Dermis microvascular lymphatic vessel endothelial cell (primary cell): ENCODE data around the gene IQGAP2. TPM values are rescaled to one million over a fixed set of nuclear protein-coding genes. Genes with fewer than 3 reads are reported as not detected.
"Not testable (repeated sequence)": the region's sequence is repeated elsewhere in the genome, so short reads cannot be mapped to it uniquely, and the experiment has no call there.

Source experiments
- DNase-seq, 2 donors: peaks; one replicate each; pipeline versions ENCODE4 v3.0.0 to v3.0.0-alpha.2; 2010; ENCODE audit warnings: low read depth in 2 of 2
- total RNA-seq: library from RNA; depleted of rRNA; stranded (reverse); fragments of >200 nt; gene quantifications from 2 replicates; pipeline ENCODE4 v1.2.1, GENCODE V29; 2014

Gene IQGAP2, protein sequence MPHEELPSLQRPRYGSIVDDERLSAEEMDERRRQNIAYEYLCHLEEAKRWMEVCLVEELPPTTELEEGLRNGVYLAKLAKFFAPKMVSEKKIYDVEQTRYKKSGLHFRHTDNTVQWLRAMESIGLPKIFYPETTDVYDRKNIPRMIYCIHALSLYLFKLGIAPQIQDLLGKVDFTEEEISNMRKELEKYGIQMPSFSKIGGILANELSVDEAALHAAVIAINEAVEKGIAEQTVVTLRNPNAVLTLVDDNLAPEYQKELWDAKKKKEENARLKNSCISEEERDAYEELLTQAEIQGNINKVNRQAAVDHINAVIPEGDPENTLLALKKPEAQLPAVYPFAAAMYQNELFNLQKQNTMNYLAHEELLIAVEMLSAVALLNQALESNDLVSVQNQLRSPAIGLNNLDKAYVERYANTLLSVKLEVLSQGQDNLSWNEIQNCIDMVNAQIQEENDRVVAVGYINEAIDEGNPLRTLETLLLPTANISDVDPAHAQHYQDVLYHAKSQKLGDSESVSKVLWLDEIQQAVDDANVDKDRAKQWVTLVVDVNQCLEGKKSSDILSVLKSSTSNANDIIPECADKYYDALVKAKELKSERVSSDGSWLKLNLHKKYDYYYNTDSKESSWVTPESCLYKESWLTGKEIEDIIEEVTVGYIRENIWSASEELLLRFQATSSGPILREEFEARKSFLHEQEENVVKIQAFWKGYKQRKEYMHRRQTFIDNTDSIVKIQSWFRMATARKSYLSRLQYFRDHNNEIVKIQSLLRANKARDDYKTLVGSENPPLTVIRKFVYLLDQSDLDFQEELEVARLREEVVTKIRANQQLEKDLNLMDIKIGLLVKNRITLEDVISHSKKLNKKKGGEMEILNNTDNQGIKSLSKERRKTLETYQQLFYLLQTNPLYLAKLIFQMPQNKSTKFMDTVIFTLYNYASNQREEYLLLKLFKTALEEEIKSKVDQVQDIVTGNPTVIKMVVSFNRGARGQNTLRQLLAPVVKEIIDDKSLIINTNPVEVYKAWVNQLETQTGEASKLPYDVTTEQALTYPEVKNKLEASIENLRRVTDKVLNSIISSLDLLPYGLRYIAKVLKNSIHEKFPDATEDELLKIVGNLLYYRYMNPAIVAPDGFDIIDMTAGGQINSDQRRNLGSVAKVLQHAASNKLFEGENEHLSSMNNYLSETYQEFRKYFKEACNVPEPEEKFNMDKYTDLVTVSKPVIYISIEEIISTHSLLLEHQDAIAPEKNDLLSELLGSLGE (N-terminal part only)
- total RNA-seq, result 1.8 and 3.2 TPM in 2 replicates

DNA sequence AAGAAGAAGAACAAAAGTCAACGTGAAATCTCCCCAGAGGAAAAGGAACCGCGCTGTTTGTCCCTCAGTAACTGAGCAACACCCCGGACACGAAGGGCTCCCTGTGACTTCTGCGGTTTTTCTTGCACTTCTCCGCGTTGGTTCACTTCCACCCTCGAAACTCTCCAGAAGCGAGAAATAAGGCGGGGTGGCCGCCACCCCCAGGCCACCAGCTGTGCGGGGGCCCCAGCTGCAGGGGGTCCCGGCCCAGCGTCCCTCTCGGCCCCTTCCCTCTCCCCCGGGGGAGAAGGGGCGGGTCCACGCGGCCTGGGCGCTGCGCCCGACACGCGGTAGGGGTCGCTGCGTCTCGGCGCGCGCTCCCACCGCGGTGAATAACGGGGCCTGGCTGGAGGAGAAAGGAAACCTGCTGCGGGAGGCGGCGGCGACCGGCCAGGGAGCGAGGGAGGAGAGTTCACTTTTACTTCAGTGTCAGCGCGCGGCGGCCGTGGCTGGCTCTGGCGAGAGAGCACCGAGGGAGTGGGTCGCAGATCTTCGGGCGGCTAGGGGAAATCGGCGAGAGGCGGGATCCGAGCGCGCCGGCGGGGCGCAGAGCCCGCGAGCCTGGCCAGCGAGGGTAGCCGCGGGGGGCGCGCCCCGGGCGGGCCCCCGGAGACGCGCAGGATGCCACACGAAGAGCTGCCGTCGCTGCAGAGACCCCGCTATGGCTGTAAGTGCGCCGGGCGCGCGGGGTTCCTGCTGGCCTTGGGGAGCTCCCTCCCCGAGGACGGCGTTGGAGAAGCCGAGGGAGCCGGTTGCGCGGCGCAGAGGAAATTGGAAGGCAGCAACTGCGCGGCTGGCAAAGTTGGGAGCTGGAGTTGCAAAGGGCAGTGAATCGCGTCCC lies at the start of gene IQGAP2:
IQGAP2 (plus strand) TSS at position 400 of the 880 bp plus-strand sequence; CDS start at position 661, 261 bp downstream.
- DNase-seq, result peak in 1 of 2 donors; percentile 70

- DNase-seq, result no peak
These were observed 46.2 kb upstream of the IQGAP2 start for GRCh38 chr5:76356887-76357286.

- DNase-seq, result no peak
These were observed 39.5 kb upstream of the IQGAP2 start for GRCh38 chr5:76363352-76364225.

- no peak for DNase-seq
These were observed 38.9 kb upstream of the IQGAP2 start for GRCh38 chr5:76364226-76364589.

- DNase-seq, result no peak
These were observed 37.5 kb upstream of the IQGAP2 start for GRCh38 chr5:76365561-76365960.

DNA sequence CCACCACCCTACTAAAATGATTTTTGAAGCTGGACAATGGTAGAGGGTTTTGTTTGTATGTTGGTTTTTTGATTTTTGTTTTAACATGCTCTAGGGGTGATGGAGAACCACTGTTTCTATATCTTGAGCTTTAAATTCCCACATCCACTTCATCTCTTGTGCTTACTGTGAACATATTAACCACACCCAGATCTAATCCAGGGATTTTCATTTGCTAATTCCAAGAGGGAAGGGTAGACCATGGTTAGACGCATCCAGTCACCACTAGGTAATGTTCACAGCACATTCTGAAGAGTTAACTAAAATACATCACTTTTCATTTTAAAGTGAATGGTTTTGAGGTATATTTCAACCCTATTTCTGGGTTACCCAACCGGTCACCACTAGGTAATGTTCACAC lies 36.5 kb upstream of the IQGAP2 start:
- DNase-seq, result no peak

- no peak for DNase-seq
These were observed 35.3 kb upstream of the IQGAP2 start for GRCh38 chr5:76367623-76368371.

- DNase-seq, result no peak
These were observed 34.1 kb upstream of the IQGAP2 start for GRCh38 chr5:76368941-76369340.

DNA sequence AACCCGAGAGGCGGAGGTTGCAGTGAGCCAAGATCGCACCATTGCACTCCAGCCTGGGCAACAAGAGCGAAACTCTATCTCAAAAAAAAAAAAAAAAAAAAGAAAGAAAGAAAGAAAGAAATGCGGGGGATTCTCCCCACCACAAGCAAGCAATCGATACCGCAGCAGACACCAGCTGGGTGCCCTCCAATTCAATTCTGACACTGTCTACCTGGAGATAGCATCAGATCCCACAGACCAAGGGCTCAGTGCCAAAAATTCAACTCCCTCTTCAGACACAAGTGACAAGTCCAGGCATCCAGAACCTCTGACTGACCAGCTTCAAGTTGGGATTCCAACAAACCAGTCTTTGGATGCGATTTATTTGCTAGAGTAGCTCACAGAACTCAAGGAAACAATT lies 33.4 kb upstream of the IQGAP2 start:
- not testable (repeated sequence) for DNase-seq

- peak in 1 of 2 donors; percentile 26 for DNase-seq
These were observed 31.1 kb upstream of the IQGAP2 start for GRCh38 chr5:76371960-76372322.

DNA sequence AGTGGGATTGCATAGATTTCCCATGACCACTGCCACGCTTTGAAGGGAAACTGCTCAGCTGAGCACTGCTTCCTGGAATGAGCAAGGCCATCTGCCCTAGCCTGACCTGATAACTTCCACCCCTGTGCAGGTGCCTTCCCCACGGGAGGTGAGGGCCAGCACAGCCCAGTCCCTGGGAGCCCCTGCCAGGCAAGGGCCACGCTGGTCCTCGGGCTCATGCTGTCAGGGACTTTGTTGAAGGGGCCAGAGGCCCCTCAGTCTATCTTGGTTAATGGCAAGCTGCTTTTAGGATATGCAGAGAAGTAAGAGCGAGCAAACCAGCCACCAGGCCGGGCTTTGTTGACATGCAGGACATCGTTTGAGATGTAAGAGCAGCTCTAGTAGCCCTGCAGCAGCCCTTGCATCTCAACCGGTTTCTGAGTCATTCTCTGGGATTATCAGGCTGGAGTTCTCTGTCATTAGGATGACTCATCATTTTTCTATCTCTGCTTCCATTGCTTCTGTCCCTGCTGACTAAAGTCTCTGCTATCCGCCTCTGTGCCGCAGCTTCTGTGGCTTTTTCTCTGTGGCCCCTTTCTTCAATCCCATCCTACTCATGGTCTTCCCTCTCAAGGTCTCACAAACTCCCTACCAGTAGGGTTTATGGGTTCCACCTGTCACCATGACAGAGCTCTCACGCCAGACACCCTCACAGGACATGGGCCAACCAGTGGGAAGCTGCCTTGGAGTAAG lies 30.6 kb upstream of the IQGAP2 start:
- DNase-seq, result peak; percentile 15 to 54

DNA sequence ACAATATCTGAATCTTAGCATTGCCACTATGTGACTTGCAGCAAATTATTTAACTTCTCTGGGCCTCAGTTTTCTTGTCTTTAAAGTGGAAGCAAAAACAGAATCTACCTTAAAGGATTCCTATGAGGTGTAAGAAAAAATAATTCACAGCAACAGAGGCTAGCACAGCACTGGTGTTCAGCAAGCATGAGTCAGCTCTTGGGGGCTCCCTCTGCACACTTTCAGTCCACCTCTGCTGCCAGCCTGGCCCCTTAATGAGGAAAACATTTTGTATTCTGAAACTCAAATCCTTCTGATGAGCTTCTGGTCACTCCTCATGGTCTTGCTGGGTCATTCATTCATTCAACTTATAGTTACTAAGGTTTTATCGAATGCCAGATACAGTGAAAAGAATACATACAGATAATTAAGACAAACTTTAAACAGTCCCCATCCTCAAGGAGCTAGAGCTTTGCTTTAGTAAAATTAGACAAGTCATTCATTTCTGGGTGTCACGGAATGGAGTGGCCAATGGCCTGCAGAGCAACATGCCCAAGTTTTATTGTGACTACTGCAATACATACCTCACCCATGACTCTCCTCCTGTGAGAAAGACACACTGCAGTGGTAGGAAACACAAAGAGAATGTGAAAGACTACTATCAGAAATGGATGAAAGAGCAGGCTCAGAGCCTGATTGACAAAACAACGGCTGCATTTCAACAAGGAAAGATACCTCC lies 26.8 kb upstream of the IQGAP2 start:
- DNase-seq, result no peak

DNA sequence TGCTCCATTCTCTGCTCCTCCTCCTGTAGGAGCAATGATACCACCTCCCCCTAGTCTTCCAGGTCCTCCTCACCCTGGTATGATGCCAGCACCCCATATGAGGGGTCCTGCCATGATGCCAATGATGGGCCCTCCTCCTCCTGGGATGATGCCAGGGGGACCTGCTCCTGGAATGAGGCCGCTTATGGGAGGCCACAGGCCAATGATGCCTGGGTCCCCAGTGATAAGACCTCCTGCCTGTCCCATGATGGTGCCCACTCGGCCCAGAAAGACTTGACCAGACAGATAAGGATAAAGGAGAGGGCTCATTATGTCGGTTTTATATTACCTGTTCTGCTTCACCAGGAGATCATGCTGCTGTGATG lies 26.2 kb upstream of the IQGAP2 start:
- DNase-seq, result no peak

DNA sequence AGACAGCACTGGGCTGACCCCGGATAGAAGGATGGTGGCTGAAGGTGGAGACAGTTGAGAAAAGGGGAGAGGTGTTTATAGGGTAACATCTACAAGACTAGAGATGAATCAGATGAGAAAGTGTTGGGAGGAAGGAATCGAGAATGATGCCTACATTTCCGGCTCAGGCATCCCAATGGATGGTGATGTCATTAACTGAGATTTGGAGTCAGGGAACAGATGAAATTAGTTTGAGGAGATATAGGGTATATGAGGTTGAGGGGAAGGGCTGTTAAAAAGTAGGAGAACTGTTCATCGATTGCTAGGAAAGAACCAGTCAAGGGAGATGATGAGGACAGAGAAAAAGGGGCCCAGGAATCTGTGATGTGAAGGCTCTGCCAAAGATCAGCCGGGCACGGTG lies 24.7 kb upstream of the IQGAP2 start:
- no peak for DNase-seq

DNA sequence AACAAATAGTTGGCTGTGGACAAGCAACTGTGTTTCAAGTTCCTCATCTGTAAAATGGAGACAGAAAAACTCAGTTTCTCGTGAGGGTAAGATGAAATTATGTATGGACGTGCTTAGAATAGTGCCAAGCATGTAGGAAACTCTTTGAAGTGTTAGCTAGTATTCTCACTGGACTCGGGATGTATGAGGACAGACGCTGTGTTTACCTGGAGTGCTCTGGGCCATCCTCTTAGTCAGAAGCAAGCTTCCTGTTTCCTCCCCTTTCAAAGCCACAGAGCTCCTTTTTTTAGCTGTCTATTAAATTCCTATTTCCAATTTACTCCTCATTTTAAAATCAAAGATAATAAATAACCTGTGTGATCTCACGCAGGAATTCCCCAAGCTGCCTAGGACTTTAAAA lies 23.8 kb upstream of the IQGAP2 start:
- no peak for DNase-seq

DNA sequence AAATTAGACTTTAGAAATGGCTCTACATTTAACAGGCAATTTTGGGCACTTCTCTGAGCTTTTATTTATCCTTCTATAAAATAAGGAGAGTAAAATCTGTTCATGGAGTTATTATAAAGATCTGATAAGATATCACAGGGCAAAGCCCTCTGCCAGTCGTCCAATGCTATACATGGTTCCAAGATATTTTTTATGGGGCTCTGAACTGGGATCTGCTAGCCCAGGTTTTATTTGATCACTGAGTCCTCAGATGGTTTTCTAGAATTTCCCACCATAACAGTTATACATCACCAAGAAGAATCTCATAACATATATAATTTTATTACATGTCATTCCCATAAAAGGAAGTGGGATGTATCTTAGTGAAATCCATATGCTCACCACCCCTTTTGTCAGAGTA lies 23.2 kb upstream of the IQGAP2 start:
- no peak for DNase-seq

GRCh38 chr5:76380346-76381066 lies 22.6 kb upstream of the IQGAP2 start:
- DNase-seq, result no peak
